K562 (cell line): ENCODE measurements around the gene PTGFR. TPM values are rescaled to one million over a fixed set of nuclear protein-coding genes. Genes with fewer than 3 reads are reported as not detected.

Experiments used
- ATAC-seq: fragments of 200-7000 bp; cut with Tn5 transposase; 3 replicates; pipeline ENCODE4 v1.9.1; 2020; ENCODE audit warnings: moderate library complexity
- BruUV-seq: library from RNA; stranded (reverse); fragments of 400-500 nt; replicated peaks from 2 replicates; lab custom pipeline; 2021; lab: Mats Ljungman, UMichigan
- CTCF ChIA-PET: fragments of 300-600 bp; formaldehyde crosslinking; extraction: SDS; loops from one replicate; lab custom pipeline; 2021; ENCODE audit warnings: low intra/inter-chr PET ratio; lab: Yijun Ruan, JAX
- POLR2A ChIA-PET: fragments of 300-600, 350-650 bp; sonication (Branson Sonifier 250); formaldehyde crosslinking; extraction: SDS; loops from one replicate; lab custom pipeline; 2021; ENCODE audit warnings: antibody characterized with exemption, inconsistent platforms; lab: Yijun Ruan, JAX
- DNase-seq, 4 experiments: peaks; one replicate each; pipeline versions ENCODE4 v3.0.0 to v3.0.0-alpha.2; 2011 to 2018; ENCODE audit warnings: low spot score in 3 of 4, mixed read lengths in 3 of 4; ENCODE audit errors: extremely low read depth in 1 of 4
- FAIRE-seq: peaks from 2 replicates; lab custom pipeline; 2011; peaks lifted over from hg19 to GRCh38; lab: Jason Lieb, UNC
- H2AFZ ChIP-seq: 2 replicates; pipeline ENCODE4 v1.6.0; 2011; ENCODE audit warnings: low read depth, low read length, control low read depth, inconsistent platforms
- H3K27ac ChIP-seq: fragments of 200-600 bp; 3 replicates; pipeline ENCODE4 v1.8.0; 2011; ENCODE audit warnings: low read depth, mild to moderate bottlenecking, control low read depth, inconsistent platforms, low read length, moderate library complexity, mixed read lengths; ENCODE audit errors: extremely low read depth
- H3K27me3 ChIP-seq, 2 experiments: fragments of 300-600 bp in 1 of 2; 2 replicates in 1 of 2; 3 replicates in 1 of 2; pipeline versions ENCODE4 v1.6.0 to v1.8.0; 2011; ENCODE audit warnings: inconsistent platforms in 2 of 2, low read length in 2 of 2, mild to moderate bottlenecking in 1 of 2, mixed read lengths in 1 of 2, moderate library complexity in 1 of 2; ENCODE audit not compliant: control insufficient read depth in 2 of 2, insufficient read depth in 2 of 2
- H3K36me3 ChIP-seq: fragments of 300-600 bp; 3 replicates; pipeline ENCODE4 v1.8.0; 2011; ENCODE audit warnings: mild to moderate bottlenecking, low read length, inconsistent platforms; ENCODE audit not compliant: control insufficient read depth, insufficient read depth
- H3K4me1 ChIP-seq, 2 experiments: fragments of 200-600 bp in 1 of 2; replicated peaks in 1 of 2; 2 replicates in 1 of 2; 3 replicates in 1 of 2; pipeline versions ENCODE4 v1.5.1 to v1.8.0; 2011; ENCODE audit warnings: inconsistent platforms in 2 of 2, low read length in 2 of 2, mild to moderate bottlenecking in 1 of 2, mixed read lengths in 1 of 2, moderate library complexity in 1 of 2; ENCODE audit not compliant: control insufficient read depth in 2 of 2, insufficient read depth in 2 of 2
- H3K4me2 ChIP-seq: 2 replicates; pipeline ENCODE4 v1.6.1; 2011; ENCODE audit warnings: low read length, control low read depth, inconsistent platforms, mixed read lengths; ENCODE audit not compliant: insufficient read depth
- H3K4me3 ChIP-seq: fragments of 200-600 bp; sonication (generic), shearing (Covaris generic); 2 replicates; pipeline ENCODE4 v1.5.1; 2016; ENCODE audit warnings: control low read depth, inconsistent platforms
- H3K79me2 ChIP-seq: fragments of 200-600 bp; 3 replicates; pipeline ENCODE4 v1.8.0; 2011; ENCODE audit warnings: low read length, inconsistent platforms; ENCODE audit not compliant: control insufficient read depth, insufficient read depth
- H3K9ac ChIP-seq, 2 experiments: 2 replicates each; pipeline versions ENCODE4 v1.6.0 to v1.6.1; 2011; ENCODE audit warnings: low read depth in 2 of 2, low read length in 2 of 2, control low read depth in 1 of 2, inconsistent platforms in 1 of 2, mild to moderate bottlenecking in 1 of 2, mixed read lengths in 1 of 2; ENCODE audit not compliant: insufficient read depth in 1 of 2
- H3K9me1 ChIP-seq: one replicate; pipeline ENCODE4 v1.6.0; 2011; ENCODE audit warnings: inconsistent platforms, mild to moderate bottlenecking, low read length, moderate library complexity; ENCODE audit not compliant: control insufficient read depth, insufficient read depth
- H3K9me3 ChIP-seq: replicated peaks from 2 replicates; pipeline ENCODE4 v1.5.1; 2011; ENCODE audit warnings: low read depth, low read length, inconsistent platforms; ENCODE audit not compliant: control insufficient read depth, insufficient read depth
- H4K20me1 ChIP-seq: replicated peaks from 2 replicates; pipeline ENCODE4 v1.6.1; 2011; ENCODE audit warnings: low read length, inconsistent platforms, mixed read lengths; ENCODE audit not compliant: control insufficient read depth, insufficient read depth
- CHAMP1 ChIP-seq: fragments of 450-650 bp; IDR thresholded peaks from 2 replicates; pipeline ENCODE4 v1.6.1; 2016; ENCODE audit warnings: mild to moderate bottlenecking
- CXXC5 ChIP-seq: fragments of 250-450 bp; sonication (Bioruptor Pico); IDR thresholded peaks from 2 replicates; pipeline ENCODE4 v1.8.0; 2022; ENCODE audit warnings: inconsistent platforms, mild to moderate bottlenecking, moderate library complexity
- ELF1 ChIP-seq: fragments of 200-800 bp; sonication (Bioruptor generic); IDR thresholded peaks from 2 replicates; pipeline ENCODE4 v1.6.1; 2016; ENCODE audit warnings: missing genetic modification characterization, missing compliant biosample characterization
- FOXA3 ChIP-seq, 2 experiments: fragments of 450-650 bp in 1 of 2; sonication (generic) in 1 of 2; formaldehyde crosslinking; IDR thresholded peaks in 1 of 2; conservative IDR thresholded peaks in 1 of 2; 2 replicates each; pipeline versions ENCODE4 v1.4.0 to v1.8.0; 2020 to 2022; ENCODE audit warnings: mild to moderate bottlenecking in 2 of 2, missing genetic modification reagents in 1 of 2
- GTF2A2 ChIP-seq: IDR thresholded peaks from 2 replicates; pipeline ENCODE4 v1.6.1; 2016; ENCODE audit warnings: mild to moderate bottlenecking, missing genetic modification characterization, missing compliant biosample characterization
- GTF2F1 ChIP-seq: IDR thresholded peaks from 2 replicates; pipeline ENCODE4 v1.6.1; 2011; ENCODE audit warnings: low read depth, low read length, improper control_type of control experiment
- NELFE ChIP-seq: IDR thresholded peaks from 2 replicates; pipeline ENCODE4 v1.6.1; 2011; ENCODE audit warnings: mild to moderate bottlenecking; ENCODE audit not compliant: insufficient read depth, insufficient read length
- NFATC3 ChIP-seq: fragments of 450-650 bp; IDR thresholded peaks from 2 replicates; pipeline ENCODE4 v1.6.1; 2017; ENCODE audit warnings: mild to moderate bottlenecking
- NR4A1 ChIP-seq, 2 experiments: fragments of 250-450 bp in 1 of 2; fragments of 450-650 bp in 1 of 2; sonication (Bioruptor Pico) in 1 of 2; IDR thresholded peaks; 2 replicates each; pipeline versions ENCODE4 v1.4.0 to v1.6.1; 2016 to 2020; ENCODE audit warnings: mild to moderate bottlenecking in 2 of 2, missing compliant biosample characterization in 1 of 2, missing genetic modification characterization in 1 of 2, moderate library complexity in 1 of 2
- PBX2 ChIP-seq, 2 experiments: IDR thresholded peaks in 1 of 2; conservative IDR thresholded peaks in 1 of 2; 2 replicates each; pipeline ENCODE4 v1.6.1; 2016; ENCODE audit warnings: low read depth in 2 of 2, mild to moderate bottlenecking in 1 of 2, missing compliant biosample characterization in 1 of 2, missing genetic modification characterization in 1 of 2, moderate library complexity in 1 of 2
- SMAD1 ChIP-seq: fragments of 150-350 bp; IDR thresholded peaks from 2 replicates; pipeline ENCODE4 v1.6.1; 2014; ENCODE audit warnings: low read length, low read depth; ENCODE audit not compliant: partially characterized antibody
- SREBF1 ChIP-seq: fragments of 150-350 bp; IDR thresholded peaks from 2 replicates; pipeline ENCODE4 v1.6.1; 2014; ENCODE audit warnings: antibody characterized with exemption, low read depth, low read length, borderline replicate concordance
- SRSF9 ChIP-seq: fragments of 200-400 bp; formaldehyde crosslinking; IDR thresholded peaks from 2 replicates; pipeline ENCODE4 v1.6.1; 2017; ENCODE audit warnings: low read depth, low read length, borderline replicate concordance
- ZNF165 ChIP-seq: fragments of 250-450 bp; sonication (Bioruptor Pico); IDR thresholded peaks from 2 replicates; pipeline ENCODE4 v1.4.0; 2020; ENCODE audit warnings: borderline replicate concordance
- ZNF699 ChIP-seq: fragments of 250-450 bp; sonication (Bioruptor Pico); IDR thresholded peaks from 2 replicates; pipeline ENCODE4 v1.8.0; 2021; ENCODE audit warnings: mild to moderate bottlenecking, moderate library complexity; ENCODE audit not compliant: insufficient replicate concordance
- ZSCAN32 ChIP-seq: fragments of 450-650 bp; formaldehyde crosslinking; IDR thresholded peaks from 2 replicates; pipeline ENCODE4 v1.4.0; 2020; ENCODE audit warnings: mild to moderate bottlenecking, moderate library complexity
- WGBS: fragments of 100-300 bp; shearing (Covaris generic); methylation state at CpG from one replicate; pipeline ENCODE4 v1.1.6; 2016; ENCODE audit warnings: low coverage, mixed read lengths; ENCODE audit not compliant: insufficient coverage; ENCODE audit errors: missing lambda C conversion rate; 5-methylcytosine and 5-hydroxymethylcytosine counted together
- in situ Hi-C: fragments of 300-500 bp; cut with MboI; formaldehyde crosslinking; loops from 4 replicates; pipeline ENCODE4 v1.15.0; 2018; ENCODE audit warnings: inconsistent platforms, mixed read lengths
- intact Hi-C: fragments of 100-400 bp; cut with micrococcal nuclease; formaldehyde crosslinking; loops from 2 replicates; pipeline ENCODE4 v1.14.2; 2022
- polyA plus RNA-seq, 8 experiments: library from polyadenylated mRNA; depleted of rRNA in 4 of 8; stranded (reverse) in 5 of 8; unstranded in 3 of 8; fragments of >200 nt; fragmentation: Nextera tagmentation in 2 of 8; fragmentation: Illumina TruSeq in 1 of 8; extraction: Ambion mirVana in 2 of 8; extraction: Trizol in 1 of 8; gene quantifications; 2 replicates each; pipeline versions ENCODE4 v1.2.1 to v1.2.3, GENCODE V29; 2011 to 2014; ENCODE audit warnings: inconsistent platforms in 1 of 8, missing spikeins in 1 of 8
- total RNA-seq, 7 experiments: library from RNA; depleted of rRNA in 6 of 7; stranded (reverse); fragments of >200 nt in 6 of 7; fragmentation: Illumina TruSeq in 2 of 7; extraction: Trizol in 2 of 7; gene quantifications; 2 replicates each; pipeline versions ENCODE4 v1.2.1 to v1.2.3, GENCODE V29; 2011 to 2021; ENCODE audit warnings: low replicate concordance in 1 of 7

PTGFR gene
- total and polyA plus RNA-seq, 9 of the 15 experiments (the other 6 are each of a cell fraction or from before 2014, with no cell fraction given), result 0.04 TPM; not detected in 8

- TF ChIP-seq PBX2 (CRISPR knock-in tag; IDR thresholded peaks at IDR 0.05; ENCODE audit: low read depth), result no peak
- TF ChIP-seq PBX2 (tag; conservative IDR thresholded peaks at IDR 0.05; ENCODE audit: low read depth), result no peak
- no peak for TF ChIP-seq SREBF1
- no peak for TF ChIP-seq SRSF9
- no peak for TF ChIP-seq GTF2F1
- no peak for TF ChIP-seq NELFE
- no peak for TF ChIP-seq NFATC3
- TF ChIP-seq GTF2A2 (tag), result no peak
Observed at GRCh38 chr1:78565393-78565792, 74.6 kb downstream of the PTGFR start (continued).

GRCh38 chr1:78570539-78570938 lies 79.8 kb downstream of the PTGFR start:
- H3K4me3 ChIP-seq, result no peak overlapping the region
- no peaks in the 10 kb centered on the region; the same call in 1 of the 2 replicates for H3K9me3 ChIP-seq
- H4K20me1 ChIP-seq, result no peaks in the 10 kb centered on the region
- in situ Hi-C loops (no loop called here), intact Hi-C loops (no loop called here)
- H3K4me1 ChIP-seq, result no peaks in the 10 kb centered on the region
- no peaks in the 10 kb centered on the region for H3K9me1 ChIP-seq
- H3K4me2 ChIP-seq, result no peak overlapping the region
- H3K79me2 ChIP-seq, result no peaks in the 10 kb centered on the region
- ATAC-seq (no peak), FAIRE-seq (no peak), DNase-seq (no peak)
- H3K36me3 ChIP-seq, result no peaks in the 10 kb centered on the region
- H3K27me3 ChIP-seq, result no peaks in the 10 kb centered on the region
- no peak overlapping the region for H3K9ac ChIP-seq
- 0% methylated on average over 2 of the region's 2 CpGs for WGBS
- no TSS peak for BruUV-seq
- no peak overlapping the region for H2AFZ ChIP-seq
- ChIA-PET CTCF (no interaction called here), POLR2A (no interaction called here)
- no peak overlapping the region for H3K27ac ChIP-seq
- no peak for TF ChIP-seq NR4A1 (CRISPR knock-in tag; IDR thresholded peaks at IDR 0.05)
- TF ChIP-seq NR4A1 (tag; IDR thresholded peaks at IDR 0.05), result no peak
- no peak for TF ChIP-seq ZSCAN32 (CRISPR knock-in tag)
- TF ChIP-seq ZNF699 (CRISPR knock-in tag), result no peak
- TF ChIP-seq ELF1, result no peak
- TF ChIP-seq FOXA3 (CRISPR knock-in tag; conservative IDR thresholded peaks at IDR 0.05 in 1 of 2, IDR thresholded peaks at IDR 0.05 in 1 of 2), result no peak
- no peak for TF ChIP-seq CHAMP1
- TF ChIP-seq CXXC5 (CRISPR knock-in tag), result no peak
- TF ChIP-seq ZNF165 (CRISPR knock-in tag), result no peak
- TF ChIP-seq SMAD1, result no peak
